K562 treated with DMSO at 1 percent for 4 hours (cell line): ENCODE measurements around the gene APOD. TPM values are rescaled to one million over a fixed set of nuclear protein-coding genes. Genes with fewer than 3 reads are reported as not detected.

ENCODE experiments used
- total RNA-seq: library from RNA; unstranded; fragments of 300-600 nt; gene quantifications from 2 replicates; pipeline ENCODE4 v1.2.3, GENCODE V29; 2022; ENCODE audit not compliant: insufficient read depth

Gene APOD
- not detected in 2 replicates for total RNA-seq

DNA sequence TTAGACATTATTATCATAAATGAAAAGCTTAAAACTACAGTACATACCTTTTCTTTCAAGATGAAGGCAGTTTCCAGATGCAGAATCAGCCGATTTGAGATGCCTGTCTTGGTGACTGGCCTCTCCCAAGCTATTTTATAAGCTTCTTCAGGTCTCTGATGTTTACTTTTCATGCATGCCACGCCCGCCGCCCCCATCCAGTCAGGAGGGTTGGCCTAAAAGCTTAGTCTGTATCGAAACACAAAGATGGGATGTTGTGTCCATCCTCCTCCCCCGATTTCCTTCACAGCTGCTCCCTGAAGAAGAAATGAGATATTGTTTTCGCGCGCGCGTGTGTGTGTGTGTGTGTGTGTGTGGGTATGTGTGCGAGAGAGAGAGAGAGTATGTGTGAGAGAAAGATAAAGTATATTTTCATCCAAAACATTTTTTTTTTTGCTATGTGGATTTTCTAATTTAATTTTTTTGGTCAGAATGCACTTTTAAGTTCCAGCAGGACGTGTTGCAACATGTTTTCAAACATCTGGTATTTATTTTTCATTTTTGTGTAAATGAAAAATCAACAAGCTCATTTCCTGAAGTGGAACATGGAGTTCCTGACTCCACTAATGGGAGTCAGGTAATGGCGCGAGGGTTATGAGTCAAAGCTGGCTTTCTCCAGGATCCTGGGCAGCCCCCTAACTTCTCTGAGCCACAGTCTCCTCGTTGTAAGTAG is at the start of gene APOD:
TSS of gene APOD (minus strand) at position 110 of the 712 bp plus-strand sequence. CDS start 4,479 bp downstream, outside the sequence.

DNA sequence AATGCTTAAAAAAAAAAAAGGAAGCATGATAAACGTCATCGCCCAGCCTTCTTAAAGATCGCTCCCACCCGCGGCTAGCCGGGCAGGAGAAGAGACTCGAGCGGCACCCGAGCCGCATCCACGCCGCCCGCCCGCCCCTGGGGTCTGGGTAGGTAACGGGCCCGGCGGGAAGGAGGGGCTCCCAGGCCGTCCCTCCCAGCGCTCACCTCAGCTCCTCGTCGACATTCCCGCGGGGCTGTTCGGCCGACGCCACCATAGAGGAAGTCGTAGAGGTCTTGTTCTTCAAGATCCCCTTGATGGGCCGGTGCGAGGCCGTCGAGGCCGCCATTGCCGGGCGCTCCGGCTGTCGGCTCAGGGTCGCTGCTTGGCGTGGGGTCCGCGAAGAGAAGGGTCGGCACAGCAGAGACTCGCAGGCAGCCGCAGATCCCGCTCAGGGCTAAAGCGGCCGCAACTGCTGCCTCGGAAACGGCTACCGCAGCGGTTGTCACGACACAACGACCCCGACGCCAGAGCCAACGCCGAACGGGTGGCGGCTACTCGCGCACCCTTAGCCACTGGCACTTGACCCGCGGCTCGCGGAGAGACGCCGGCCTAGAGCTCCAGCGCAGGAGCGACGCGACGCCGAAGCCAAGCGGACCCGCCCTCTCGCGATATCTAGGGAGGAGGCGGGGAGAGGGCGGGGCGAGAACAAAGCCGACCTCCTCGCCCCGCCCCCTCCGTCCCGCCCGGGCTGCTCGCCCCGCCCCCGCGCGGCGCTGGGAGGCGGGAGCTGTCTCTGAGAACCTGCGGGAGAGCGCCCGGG is 40.8 kb downstream of the APOD start, which contains the start of gene PPP1R2:
TSS of gene PPP1R2 (minus strand) at position 628 of the 802 bp plus-strand sequence. CDS start at position 328, 300 bp downstream.

Other genes starting within 250 kb of the APOD start
- gene ACAP2, start 140.9 kb downstream of the APOD start, total RNA-seq, result 19.5 and 19.7 TPM in 2 replicates
- gene PPP1R2, start 40.6 kb downstream of the APOD start, total RNA-seq, result 29.3 and 47.8 TPM in 2 replicates
- gene MUC20, start 137.0 kb upstream of the APOD start, total RNA-seq, result 1.8 and 2.3 TPM in 2 replicates
- gene MUC4, start 228.0 kb upstream of the APOD start, total RNA-seq, result 0.59 and 1.2 TPM in 2 replicates